ENCODE data around the gene PRDM16.

PRDM16 gene

GRCh38 chr1:3266870-3267549 lies 198.0 kb downstream of the PRDM16 start:
- DNase-seq, result no peak

GRCh38 chr1:3267550-3268270 lies 198.7 kb downstream of the PRDM16 start:
- no peak for DNase-seq

GRCh38 chr1:3268281-3268680 lies 199.3 kb downstream of the PRDM16 start:
- no peak for DNase-seq

DNA sequence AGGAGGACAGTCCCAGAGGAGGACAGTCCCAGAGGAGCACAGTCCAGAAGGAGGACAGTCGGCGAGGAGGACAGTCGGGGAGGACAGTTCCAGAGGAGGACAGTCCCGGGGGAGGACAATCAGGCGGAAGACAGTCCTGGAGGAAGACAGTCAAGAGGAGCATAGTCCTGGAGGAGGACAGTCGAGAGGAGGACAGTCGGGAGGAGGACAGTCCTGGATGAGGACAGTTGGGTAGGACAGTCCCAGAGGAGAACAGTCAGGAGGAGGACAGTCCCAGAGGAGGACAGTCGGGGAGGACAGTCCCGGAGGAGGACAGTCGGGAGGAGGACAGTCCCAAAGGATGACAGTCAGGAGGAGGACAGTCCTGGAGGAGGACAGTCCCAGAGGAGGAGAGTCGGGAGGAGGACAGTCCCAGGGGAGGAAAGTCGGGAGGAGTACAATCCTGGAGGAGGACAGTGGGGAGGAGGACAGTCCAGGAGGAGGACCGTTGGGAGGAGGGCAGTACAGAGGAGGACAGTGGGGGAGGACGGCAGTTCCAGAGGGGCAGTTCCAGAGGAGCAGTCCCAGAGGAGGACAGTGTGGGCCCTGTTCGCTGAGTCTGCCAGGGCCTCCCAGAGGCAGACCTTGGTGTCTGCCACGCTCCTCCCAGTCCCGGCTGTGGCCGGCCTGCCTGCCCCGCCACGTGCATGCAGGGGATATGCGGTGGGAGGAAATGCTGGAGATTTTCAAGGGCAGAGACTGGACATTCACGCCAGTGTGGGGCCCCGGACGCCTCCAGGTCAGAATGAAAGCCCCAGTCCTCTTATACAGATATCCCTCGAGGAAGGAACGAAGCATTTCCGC lies 201.6 kb downstream of the PRDM16 start:
- DNase-seq, result no peak

DNA sequence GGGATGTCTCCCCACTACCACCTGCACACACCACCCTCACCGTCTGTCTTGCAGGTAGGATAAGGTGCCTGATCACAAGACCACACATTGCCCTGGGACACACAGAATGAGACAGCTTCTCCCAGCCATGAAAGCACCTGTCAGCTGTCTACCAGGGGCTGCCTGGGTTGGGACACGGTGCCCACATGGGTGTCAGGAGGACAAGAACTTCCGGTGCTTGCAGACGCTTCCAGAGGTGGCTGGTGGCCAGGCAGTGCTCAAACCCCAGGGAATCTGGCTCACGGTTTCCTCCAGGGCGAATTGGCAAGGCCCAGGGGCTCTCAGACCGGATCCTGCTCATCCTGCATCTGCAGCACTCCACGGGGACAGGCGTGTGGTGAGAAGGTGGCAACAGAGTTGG lies 202.9 kb downstream of the PRDM16 start:
- DNase-seq, result no peak

- DNase-seq, result no peak
Measured at GRCh38 chr1:3272321-3273045, 203.5 kb downstream of the PRDM16 start.

DNA sequence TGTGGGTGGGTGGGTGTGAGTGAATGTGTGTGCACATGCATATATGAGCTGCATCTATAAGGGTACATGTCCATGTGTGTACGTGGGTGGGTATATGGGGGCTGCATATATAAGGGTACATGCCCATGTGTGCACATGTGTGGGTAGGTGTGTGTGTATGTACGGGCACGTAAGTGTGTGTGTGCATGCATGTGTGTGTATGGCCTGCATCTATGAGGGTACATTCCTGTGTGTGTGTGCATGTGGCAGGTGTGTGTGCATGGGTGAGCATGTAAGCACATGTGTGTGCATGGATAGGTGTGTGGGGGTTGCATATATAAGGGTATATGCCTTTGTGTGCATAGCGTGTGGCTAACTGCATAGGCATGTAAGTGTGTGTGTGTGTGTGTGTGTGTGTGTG lies 204.4 kb downstream of the PRDM16 start:
- no peak for DNase-seq

DNA sequence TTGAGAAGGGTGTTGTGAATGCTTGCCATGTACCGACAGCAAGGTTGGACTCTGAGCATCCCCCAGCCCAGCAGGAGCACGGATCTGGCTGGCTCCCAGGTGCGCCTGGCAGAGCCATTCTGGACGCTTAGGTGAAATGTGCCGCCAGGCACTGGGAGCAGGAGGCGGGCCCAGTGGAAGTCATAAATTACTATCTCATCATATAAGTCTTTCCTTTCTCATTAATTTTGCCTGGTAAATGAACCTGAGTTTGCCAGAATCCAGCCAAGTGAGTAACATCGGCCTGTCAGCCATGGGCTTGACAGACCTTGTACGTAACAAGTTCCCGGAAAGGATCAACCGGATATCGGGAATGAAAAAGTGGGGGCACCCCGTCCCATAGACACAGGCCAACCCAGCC lies 206.0 kb downstream of the PRDM16 start:
- no peak for DNase-seq

GRCh38 chr1:3275471-3276340 lies 206.7 kb downstream of the PRDM16 start:
- DNase-seq, result peak; percentile 73

GRCh38 chr1:3276341-3276800 lies 207.4 kb downstream of the PRDM16 start:
- DNase-seq, result no peak

- no peak for DNase-seq
Measured at GRCh38 chr1:3277011-3277471, 208.0 kb downstream of the PRDM16 start.

GRCh38 chr1:3277623-3278022 lies 208.6 kb downstream of the PRDM16 start:
- DNase-seq, result no peak

GRCh38 chr1:3278416-3279181 lies 209.6 kb downstream of the PRDM16 start:
- DNase-seq, result no peak

DNA sequence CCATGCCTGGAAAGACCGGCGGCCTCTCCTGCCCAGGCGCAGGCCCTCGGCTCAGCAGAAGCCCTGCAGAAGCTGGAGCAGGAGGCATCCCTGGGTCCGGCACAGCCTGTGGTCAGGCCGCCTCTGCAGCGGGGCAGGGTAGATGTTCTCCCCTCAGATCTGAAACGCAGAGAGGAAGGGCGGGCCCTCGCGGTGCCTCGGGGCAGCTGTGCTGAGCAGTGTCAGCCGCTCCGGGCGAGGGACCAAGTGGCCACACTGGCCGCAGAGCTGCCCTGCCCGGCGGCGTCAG lies 210.1 kb downstream of the PRDM16 start:
- DNase-seq, result no peak

DNA sequence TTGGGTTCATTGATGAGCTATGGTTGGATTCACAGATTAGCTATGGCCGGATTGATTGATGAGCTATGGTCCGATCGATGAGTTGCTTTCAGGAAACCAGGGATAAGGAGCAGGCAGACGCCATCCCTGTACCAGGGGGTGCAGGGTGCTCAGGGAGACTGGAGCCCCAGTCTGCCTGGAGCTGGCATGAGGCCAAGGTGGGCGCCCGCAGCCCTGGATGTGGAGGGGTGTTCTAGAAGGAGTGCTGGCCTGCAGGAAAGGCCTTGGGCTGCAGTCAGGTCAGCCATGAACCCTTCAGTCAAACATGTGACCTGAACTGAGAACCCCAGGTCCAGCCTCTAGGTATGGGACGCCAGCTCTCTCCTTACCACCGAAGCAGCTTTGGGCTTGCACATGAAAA lies 212.7 kb downstream of the PRDM16 start:
- DNase-seq, result no peak

GRCh38 chr1:3282186-3282585 lies 213.2 kb downstream of the PRDM16 start:
- DNase-seq, result no peak

- DNase-seq, result no peak
Measured at GRCh38 chr1:3282656-3283430, 213.8 kb downstream of the PRDM16 start.

DNA sequence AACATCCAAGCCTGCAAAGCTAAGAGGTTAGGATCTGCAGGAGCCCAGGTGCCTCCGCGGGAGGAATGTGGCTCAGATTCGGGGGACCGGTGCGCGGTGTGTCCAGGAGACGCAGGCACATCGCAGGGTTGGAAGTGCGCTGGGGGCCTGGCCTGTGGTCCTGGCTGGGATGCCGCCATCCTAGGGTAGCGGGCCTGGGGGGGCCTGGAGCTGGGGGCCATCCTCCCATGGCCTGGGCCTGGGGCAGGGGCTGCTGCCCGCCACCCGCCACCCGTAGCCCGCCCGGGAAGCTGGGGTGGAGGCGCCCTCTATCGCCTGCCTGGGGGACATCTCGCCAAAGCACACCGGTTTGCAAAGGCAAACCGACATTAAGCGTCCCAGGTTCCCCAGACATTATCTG lies 214.8 kb downstream of the PRDM16 start:
- DNase-seq, result no peak

- DNase-seq, result no peak
Measured at GRCh38 chr1:3284691-3285090, 215.7 kb downstream of the PRDM16 start.

- DNase-seq, result no peak
Measured at GRCh38 chr1:3285106-3285740, 216.2 kb downstream of the PRDM16 start.

All from fibroblast of skin of back (primary cell).